Endothelial cell (in vitro differentiated cells): ENCODE data around the gene SCD. TPM values are rescaled to one million over a fixed set of nuclear protein-coding genes. Genes with fewer than 3 reads are reported as not detected.

Source experiments
- DNase-seq: peaks from one replicate; pipeline ENCODE4 v3.0.0; 2021; ENCODE audit warnings: low spot score
- H3K27ac Mint-ChIP-seq: one replicate; pipeline ENCODE4 v1.8.0; 2021; ENCODE audit warnings: mixed read lengths, inconsistent platforms; ENCODE audit not compliant: unreplicated experiment
- H3K27me3 Mint-ChIP-seq: one replicate; pipeline ENCODE4 v1.8.0; 2021; ENCODE audit warnings: mild to moderate bottlenecking, moderate library complexity, mixed read lengths, inconsistent platforms; ENCODE audit not compliant: unreplicated experiment
- H3K36me3 Mint-ChIP-seq: one replicate; pipeline ENCODE4 v1.8.0; 2021; ENCODE audit warnings: mild to moderate bottlenecking, low read depth, mixed read lengths, inconsistent platforms; ENCODE audit not compliant: unreplicated experiment
- H3K4me1 Mint-ChIP-seq: one replicate; pipeline ENCODE4 v1.8.0; 2021; ENCODE audit warnings: mild to moderate bottlenecking, mixed read lengths, inconsistent platforms; ENCODE audit not compliant: unreplicated experiment
- H3K4me3 Mint-ChIP-seq: one replicate; pipeline ENCODE4 v1.8.0; 2021; ENCODE audit warnings: mild to moderate bottlenecking, mixed read lengths, inconsistent platforms; ENCODE audit not compliant: unreplicated experiment
- H3K9me3 Mint-ChIP-seq: one replicate; pipeline ENCODE4 v1.8.0; 2021; ENCODE audit warnings: mixed read lengths, inconsistent platforms; ENCODE audit not compliant: unreplicated experiment
- total RNA-seq: library from RNA; stranded (reverse); fragmentation: NEBNext Ultra II Directional; extraction: Animal tissue kit (Norgen Biotek cat#: 25700); gene quantifications from one replicate; pipeline ENCODE4 v1.2.1, GENCODE V29; 2021; ENCODE audit not compliant: unreplicated experiment
- TF ChIP-seq, protein P1 (sequence below): fragments of 200-600 bp; sonication (generic); IDR thresholded peaks from one replicate; pipeline ENCODE4 v1.5.0; 2021; ENCODE audit warnings: antibody characterized with exemption; ENCODE audit not compliant: unreplicated experiment

Gene SCD
- total RNA-seq, 1 donor from 2014 or later, result 627 TPM

DNA sequence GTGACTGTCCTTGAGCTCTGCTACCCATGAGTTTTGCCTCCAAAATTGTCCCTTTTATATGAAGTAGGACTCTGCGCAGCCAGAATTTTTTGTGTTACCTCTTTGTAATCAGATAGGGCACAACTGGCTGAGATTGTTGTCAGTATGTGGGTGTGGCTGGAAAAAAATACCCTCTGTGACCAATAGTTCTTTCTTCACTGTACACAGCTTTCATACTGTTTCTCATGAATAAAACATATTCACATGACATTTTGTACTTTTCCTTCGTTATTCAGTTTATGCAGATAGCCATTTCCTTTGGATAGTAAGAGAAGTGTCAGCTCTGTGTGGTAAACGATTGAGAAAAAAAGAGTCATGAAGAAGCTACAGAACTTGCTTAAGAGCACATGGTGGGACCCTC lies 66.1 kb downstream of the SCD start:
- no peak for DNase-seq
- no peak overlapping the region for H3K27ac Mint-ChIP-seq
- peaks cover 3% of the 10 kb centered on the region for H3K27me3 Mint-ChIP-seq
- H3K4me1 Mint-ChIP-seq, result no peaks in the 10 kb centered on the region
- H3K36me3 Mint-ChIP-seq, result no peaks in the 10 kb centered on the region
- H3K9me3 Mint-ChIP-seq, result no peaks in the 10 kb centered on the region
- H3K4me3 Mint-ChIP-seq, result no peak overlapping the region
- TF ChIP-seq, protein P1, sequence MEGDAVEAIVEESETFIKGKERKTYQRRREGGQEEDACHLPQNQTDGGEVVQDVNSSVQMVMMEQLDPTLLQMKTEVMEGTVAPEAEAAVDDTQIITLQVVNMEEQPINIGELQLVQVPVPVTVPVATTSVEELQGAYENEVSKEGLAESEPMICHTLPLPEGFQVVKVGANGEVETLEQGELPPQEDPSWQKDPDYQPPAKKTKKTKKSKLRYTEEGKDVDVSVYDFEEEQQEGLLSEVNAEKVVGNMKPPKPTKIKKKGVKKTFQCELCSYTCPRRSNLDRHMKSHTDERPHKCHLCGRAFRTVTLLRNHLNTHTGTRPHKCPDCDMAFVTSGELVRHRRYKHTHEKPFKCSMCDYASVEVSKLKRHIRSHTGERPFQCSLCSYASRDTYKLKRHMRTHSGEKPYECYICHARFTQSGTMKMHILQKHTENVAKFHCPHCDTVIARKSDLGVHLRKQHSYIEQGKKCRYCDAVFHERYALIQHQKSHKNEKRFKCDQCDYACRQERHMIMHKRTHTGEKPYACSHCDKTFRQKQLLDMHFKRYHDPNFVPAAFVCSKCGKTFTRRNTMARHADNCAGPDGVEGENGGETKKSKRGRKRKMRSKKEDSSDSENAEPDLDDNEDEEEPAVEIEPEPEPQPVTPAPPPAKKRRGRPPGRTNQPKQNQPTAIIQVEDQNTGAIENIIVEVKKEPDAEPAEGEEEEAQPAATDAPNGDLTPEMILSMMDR, result no peak

Other genes with a start within 250 kb of the SCD start
- 30.4 TPM for gene ERLIN1, start 161.2 kb upstream of the SCD start, total RNA-seq
- 11.7 TPM for gene CHUK, start 117.6 kb upstream of the SCD start, total RNA-seq
- gene CWF19L1, start 79.6 kb upstream of the SCD start, total RNA-seq, result 24.7 TPM
- 63.2 TPM for gene BLOC1S2, start 60.6 kb upstream of the SCD start, total RNA-seq
- gene PKD2L1, start 17.0 kb upstream of the SCD start, total RNA-seq, result 0.44 TPM
- gene WNT8B, start 115.8 kb downstream of the SCD start, total RNA-seq, result not detected
- gene SEC31B, start 172.6 kb downstream of the SCD start, total RNA-seq, result 13.2 TPM
- 171 TPM for gene NDUFB8, start 182.6 kb downstream of the SCD start, total RNA-seq
- gene HIF1AN, start 188.7 kb downstream of the SCD start, total RNA-seq, result 44.4 TPM